HG03575 (cell line): Measurements from ENCODE around the gene CCDC191.
A peak's percentile ranks its signal among the peaks of the same experiment; 100 is the strongest.

ENCODE experiments used
- ATAC-seq: cut with Tn5 transposase; IDR thresholded peaks from one replicate; pipeline ENCODE4 v1.9.1; 2021; ENCODE audit not compliant: unreplicated experiment, insufficient number of reproducible peaks, low FRiP score; ENCODE audit errors: extremely low read depth

CCDC191 gene, protein sequence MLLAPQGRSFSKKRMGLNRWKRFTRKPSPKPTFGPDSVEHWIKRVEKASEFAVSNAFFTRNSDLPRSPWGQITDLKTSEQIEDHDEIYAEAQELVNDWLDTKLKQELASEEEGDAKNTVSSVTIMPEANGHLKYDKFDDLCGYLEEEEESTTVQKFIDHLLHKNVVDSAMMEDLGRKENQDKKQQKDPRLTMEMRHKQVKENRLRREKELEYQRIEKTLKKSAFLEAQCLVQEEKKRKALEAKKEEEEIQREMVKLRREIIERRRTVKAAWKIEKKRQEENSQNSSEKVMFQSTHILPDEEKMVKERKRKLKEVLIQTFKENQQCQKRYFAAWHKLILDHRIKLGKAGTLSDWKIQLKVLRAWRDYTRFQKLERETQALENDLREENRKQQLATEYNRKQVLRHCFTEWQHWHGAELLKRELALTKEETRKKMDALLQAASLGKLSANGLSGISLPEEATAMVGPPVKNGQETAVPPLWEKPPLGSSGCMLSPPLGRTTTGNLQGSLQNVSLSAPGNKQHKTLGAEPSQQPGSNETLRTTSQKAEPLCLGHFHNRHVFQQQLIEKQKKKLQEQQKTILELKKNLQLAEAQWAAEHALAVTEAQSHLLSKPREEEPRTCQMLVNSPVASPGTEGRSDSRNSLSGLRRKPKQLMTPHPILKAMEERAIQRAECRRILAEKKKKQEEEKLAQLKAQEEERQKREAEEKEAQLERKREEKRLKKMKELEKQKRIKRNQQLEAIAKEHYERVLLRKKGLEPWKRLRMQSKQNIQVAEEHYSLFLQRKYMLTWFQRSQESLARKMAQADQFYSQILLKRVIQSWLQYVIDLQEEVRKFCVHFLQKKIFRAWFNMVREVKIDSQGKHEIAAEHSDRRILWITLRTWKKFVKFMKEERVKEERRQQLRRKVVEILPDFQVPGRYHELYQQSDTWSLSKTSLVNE

DNA sequence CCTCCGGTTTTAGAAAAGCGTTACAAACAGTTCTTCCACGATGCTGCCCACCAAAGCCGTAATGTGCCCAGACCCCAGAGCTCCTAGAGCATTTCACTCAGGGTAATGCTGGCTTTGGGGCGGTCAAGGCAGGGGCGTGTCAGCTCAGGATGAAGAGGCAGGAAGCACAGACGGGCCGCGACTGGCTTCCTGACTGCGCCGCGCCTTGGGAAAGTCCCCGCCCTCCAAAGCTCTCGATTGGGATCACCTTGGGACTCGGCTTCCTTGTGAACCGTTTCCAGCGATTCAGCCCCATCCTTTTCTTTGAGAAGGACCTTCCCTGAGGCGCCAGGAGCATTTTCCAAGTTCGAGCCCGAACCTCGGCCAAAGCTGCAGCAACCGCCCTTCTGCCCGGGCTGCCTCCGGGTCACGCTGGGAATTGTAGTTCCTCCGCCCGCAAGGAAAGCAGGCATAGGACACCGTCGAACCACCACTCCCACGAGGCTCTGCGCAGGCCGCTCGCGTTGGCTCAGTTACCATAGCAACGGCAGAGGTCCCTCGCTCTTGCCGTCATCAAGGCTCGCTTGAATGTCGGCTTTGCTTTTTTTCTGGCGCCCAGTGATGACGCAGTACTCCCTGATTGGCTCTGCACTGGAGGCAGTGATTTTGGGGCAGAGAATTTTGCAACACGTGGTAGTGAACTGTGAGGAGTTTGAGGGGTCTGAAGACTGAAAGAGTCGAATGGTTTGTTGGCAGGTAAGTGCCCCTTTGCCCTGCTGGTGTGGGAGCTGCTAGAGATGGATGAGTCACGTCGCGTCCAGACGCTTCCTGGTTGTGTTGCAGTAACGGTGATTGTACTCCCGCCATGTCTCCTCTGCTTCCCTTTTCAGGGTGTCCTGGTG lies at the start of gene CCDC191, which contains the start of gene QTRT2:
CCDC191 (minus strand) TSS at position 397 of the 881 bp plus-strand sequence; CDS start at position 337, 60 bp downstream.
QTRT2 (plus strand) TSS at position 608 of the 881 bp plus-strand sequence. CDS start 8,521 bp downstream, outside the sequence.
- peak; percentile 90 for ATAC-seq

DNA sequence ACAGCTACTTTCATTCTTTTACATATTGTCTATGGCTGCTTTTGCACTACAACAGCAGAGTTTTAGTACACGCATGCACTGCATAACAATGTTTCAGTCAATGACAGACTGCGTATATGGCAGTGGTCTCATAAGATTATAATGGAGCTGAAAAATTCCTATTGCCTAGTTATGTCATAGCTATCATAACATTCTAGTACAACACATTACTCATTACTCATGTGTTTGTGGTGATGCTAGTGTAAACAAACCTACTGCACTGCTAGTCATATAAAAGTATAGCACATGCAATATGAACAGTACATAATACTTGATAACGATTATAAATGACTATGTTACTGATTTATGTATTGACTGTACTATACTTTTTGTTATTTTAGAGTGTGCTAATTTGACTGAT lies 48.1 kb upstream of the CCDC191 start:
- ATAC-seq: no peak

DNA sequence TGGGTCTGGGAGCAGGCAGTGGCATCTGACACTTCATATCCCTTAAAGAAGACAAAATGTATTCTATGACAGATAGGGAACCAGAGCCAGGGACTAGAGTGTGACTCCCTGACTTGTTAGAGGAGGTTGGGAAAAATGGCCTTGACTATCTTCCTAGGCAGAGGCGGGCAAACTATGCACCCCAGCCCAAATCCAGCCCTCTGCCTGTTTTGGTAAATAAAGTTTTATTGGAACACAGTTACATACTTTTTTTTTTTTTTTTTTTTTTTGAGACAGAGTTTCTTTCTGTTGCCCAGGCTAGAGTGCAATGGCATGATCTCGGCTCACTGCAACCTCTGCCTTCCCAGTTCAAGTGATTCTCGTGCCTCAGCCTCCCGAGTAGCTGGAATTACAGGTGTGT lies 47.5 kb upstream of the CCDC191 start:
- ATAC-seq: no peak

DNA sequence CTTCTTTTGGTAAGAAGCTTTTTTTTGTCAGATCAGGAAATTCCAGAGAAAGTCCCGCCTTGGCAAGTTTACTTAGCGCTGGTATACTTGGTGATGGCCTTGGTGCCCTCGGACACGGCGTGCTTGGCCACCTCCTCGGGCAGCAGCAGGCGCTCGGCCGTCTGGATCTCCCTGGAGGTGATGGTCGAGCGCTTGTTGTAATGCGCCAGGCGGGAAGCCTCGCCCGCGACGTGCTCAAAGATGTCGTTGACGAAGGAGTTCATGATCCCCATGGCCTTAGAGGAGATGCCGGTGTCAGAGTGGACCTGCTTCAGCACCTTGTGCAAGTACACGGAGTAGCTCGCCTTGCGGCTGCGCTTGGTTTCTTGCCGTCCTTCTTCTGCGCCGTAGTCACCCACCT lies 46.9 kb upstream of the CCDC191 start:
- no peak for ATAC-seq

DNA sequence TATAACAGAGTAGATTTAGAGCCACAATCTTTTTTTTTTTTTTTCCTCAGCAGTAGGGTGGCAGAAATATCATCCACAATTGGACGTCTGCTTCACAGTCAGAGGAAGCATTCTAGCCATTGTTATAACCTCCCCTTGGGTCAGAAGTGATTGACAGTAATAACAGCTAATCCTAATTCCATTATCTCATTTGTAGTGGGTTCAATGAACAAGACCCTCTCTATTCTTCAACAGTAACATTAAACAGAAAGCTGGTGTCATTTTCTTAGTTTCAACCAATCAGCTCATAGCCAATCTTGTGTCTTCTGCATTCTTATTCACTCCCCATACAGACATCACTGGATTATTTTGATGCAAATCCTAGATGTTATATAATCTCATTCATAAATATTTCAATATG lies 44.8 kb upstream of the CCDC191 start:
- ATAC-seq: no peak

DNA sequence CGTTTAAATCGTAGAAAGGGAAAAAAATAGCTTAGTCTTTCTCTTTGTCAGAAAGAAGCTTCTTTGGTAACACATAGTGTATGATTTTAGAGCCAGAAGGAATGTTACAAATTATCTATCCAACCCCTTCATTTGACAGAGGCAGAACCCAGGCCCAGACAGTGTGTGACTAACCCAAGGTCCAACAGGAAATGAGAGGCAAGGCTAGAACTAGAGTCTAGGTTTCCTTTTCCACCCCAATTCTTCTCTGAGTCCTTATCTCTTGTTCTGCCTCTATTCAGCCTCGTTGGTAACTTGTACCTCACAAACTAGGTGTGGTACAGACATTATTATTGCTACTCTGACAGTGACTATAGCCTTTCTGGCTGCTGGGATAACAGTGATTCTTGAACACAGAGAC lies 39.5 kb upstream of the CCDC191 start:
- ATAC-seq: no peak

DNA sequence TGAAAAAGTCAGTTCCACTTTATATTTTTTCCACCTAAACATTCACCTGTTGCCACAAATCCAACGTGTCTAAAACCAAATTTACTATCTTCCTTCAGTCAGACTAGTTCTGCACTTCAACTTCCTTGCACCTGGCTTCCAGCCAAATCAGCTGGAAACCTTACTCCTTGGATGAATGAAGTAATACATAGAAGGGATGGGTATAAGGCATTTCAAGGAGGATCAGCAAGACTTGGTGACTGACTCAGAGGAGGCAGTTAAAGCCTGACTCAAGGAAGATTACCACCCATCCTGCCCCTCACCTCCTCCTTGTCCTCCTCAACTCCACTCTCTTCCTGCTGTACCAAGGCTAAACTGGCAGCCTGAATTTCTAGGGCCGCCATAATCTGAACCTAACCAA lies 37.3 kb upstream of the CCDC191 start:
- no peak for ATAC-seq

DNA sequence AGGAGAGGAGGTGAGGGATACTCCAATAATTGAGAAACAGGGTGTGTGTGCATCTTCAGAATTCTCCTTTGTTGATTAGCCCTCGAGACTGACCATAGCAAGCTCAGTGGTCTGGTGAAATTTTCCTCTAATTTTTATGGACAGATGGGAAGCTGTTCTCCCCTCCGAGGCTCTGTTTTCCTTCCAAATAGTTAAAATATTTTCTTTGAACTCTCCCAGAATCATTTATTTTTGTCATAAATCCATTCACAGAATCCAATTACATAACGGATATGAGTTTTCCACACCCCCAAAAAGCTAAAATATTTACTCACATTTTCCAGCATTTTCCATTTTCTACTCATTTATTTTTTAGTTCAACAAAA lies 36.7 kb upstream of the CCDC191 start:
- no peak for ATAC-seq

DNA sequence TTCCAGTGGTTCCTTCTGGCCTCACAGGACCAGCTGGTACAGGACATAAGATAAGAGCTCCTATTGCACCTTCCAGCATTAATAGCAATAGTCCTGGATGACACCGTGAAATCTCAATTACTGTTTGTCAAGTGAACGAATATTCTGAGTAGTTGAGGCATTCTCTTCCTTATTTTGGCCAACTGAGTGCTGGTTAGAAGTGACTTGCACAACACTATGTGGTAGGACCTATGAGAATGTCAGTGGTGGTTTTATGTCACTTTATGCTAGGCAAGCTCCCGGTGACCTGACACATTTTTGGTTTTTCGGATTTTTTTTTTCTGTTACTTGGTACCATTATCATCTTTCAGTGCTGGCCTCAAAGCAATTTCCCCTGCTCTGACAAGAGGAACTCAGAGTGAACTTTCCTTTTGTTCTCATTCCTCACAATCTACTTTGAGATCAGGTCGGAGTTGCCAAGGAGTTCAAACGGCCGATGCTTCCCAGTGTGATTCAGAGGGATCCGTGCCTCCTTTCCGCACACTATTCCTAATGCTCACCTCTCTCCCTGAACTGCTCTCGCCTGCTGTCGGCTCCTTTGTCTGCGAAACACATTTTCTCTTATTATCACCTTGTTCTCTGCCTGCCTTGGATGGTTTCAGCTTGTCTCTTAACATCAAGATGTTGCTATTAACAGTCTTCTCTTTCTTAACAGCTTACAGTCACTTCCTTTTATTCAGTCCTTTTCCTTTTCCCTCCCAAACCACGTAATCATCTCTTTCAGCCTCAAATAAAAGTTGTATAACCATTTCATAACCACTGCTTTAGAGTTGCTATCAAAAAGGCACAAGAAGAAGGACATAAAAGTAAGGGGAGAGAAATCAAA lies 36.1 kb upstream of the CCDC191 start:
- no peak for ATAC-seq

DNA sequence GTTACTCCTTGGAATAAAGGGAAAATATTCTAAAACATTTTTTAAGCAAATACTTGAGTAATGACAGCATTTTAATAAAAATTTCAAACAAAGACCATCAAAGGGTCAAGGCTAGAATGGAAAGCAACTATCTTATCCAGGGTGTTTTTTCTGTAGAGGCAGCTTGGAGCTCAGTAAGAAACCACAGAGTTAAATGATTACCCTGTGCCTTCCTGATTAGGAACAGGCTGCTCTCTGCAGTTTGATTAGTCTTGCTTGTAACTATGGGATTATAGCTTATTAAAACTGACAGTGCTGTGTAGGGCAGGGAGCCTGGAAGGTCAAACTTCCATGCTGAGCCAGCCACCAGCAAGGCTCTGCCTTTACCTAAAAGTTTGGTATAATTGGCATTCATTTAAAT lies 33.3 kb upstream of the CCDC191 start:
- ATAC-seq: no peak

DNA sequence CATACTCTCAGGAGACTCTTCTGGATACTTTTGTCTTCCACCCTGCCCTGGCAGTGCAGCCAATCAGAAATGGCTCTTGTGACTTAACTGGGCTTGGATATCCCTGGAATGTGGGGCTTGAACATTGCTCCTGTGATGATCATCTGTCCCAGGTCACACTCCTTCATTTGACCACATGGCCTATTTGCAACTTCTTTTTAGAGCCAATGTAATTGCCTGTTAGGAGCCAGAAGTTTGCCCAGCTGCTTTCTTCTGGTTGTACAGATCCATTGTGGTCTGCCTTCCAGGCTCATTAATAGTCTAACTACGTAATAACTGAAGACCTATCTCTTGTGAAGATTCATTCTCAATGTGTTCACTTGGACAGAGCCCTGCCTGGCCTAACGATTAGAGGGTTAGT lies 30.0 kb upstream of the CCDC191 start:
- no peak for ATAC-seq

DNA sequence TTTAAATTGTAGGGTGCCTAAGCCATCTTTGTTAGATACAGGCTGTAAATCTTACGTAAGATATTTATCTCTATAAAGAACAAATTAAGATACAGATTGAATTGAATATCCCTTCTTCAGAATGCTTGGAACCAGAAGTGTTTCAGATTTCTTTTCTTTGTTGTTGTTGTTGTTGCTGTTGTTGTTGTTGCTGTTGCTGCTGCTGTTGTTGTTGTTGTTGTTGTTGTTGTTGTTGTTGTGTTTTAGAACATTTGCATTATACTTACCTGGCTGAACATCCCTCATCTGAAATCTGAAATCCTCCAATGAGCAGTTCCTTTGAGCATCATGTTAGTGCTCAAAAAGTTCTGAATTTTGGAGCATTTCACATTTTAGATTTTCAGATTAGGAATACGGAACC lies 26.8 kb upstream of the CCDC191 start:
- no peak for ATAC-seq

DNA sequence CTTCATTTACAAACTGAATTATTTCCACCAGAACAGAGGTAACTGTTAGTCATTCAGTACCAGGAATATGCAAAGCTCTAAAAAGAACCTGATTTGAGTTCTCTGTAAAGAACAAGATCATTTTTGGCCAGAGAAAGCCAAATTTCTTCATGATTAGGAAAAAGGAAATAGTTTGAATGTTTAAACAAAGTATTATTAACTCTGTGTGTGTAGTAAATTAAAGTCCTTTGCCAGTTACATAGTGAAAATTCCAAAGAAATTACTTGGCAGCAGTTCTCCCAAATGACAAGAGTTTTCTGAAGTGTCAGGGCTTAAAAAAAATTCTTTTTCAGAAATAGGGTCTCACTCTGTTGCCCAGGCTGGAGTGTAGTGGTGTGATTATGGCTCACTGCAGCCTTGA lies 24.7 kb upstream of the CCDC191 start:
- ATAC-seq: no peak

DNA sequence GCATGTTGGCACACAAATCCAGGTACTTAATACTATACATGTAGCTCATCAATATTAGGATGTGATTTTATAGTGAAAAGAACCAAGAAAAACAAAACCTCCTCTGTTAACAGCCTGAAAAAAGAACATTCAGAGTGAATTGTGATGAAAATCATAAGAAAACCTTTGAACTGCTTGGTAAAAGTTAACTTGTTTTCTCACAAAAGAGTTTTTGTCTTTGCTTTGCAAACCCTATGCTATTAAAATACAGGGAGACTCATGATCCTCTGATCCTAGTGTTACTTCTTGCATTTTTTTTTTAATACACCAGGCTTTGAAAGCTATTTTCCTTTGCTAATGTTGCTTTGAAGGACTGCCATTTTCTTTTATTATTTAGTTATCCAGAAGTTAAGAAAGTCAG lies 23.9 kb upstream of the CCDC191 start:
- no peak for ATAC-seq

DNA sequence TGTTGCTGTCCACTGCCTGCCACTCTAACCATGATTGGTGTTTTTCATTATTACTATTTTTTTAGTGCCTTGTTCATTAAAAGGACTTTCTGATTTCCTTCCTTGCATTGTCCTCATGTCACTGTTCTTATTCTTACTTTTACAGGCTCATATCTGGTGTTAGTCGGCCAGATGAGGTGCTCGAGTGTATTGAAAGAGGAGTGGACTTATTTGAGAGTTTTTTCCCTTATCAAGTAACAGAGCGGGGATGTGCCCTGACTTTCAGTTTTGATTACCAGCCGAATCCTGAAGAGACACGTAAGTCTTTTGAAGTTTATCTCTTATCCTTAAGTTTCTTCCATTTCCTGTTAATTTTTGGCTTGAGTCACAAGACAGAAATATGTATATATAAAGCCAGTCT lies 23.4 kb upstream of the CCDC191 start:
- ATAC-seq: no peak

DNA sequence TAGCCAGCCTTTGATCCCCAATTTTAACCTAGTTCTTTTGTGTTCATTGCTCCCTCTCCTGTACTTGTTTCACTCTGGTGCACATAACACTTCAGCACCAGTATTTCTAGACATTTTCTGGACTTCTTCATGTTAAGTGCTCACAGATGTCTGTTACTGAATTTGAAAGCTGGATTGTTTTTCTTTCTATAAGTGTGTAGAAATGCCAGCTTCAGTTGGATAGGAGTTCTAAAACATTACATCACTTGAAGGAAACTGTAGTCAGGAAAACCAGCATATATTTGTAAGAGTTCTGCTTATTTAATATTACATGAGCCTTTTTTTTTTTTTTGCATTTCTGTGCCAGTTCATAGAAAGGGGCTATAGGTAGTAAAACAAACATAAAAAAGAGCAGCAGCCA lies 21.8 kb upstream of the CCDC191 start:
- ATAC-seq: no peak

DNA sequence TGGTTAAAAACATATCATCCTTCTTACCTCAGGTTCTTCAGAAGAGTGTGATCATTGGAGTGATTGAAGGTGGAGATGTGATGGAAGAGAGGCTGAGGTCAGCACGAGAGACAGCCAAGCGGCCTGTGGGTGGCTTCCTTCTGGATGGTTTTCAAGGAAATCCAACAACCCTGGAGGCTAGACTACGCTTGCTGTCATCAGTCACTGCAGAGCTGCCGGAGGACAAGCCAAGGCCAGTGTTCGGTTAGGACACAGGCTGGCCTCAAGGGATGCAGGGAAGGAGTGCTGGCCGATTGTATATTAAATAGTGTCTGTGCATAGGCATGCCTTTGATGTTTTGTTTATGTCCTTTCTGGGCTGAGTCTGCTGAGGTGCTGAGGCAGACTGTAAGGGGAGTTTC lies 20.4 kb upstream of the CCDC191 start:
- no peak for ATAC-seq

DNA sequence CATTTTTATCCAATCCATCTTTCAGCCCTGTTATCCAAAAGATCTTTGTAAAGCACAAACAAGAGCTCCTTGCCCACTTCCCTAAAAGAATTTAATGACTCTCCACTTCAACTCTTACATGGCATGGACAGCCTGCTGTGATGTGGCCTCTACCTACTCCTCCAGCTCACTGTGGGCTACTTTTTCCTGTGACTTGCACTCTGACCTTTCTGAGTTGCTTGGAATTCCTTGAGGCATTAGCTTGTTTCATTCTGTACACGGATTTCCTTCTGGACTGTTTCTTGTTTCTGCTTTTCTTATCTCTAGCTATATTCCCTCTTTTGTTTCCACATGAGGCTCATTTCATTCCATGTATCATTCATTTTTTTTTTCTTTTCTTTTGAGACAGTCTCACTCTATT lies 15.5 kb upstream of the CCDC191 start:
- ATAC-seq: no peak
